Epithelial cell of prostate (primary cell): ENCODE data around the gene TCF7L2.
A peak's percentile ranks its signal among the peaks of the same experiment; 100 is the strongest.

Source experiments
- DNase-seq: peaks from one replicate; pipeline ENCODE4 v3.0.0-alpha.2; 2011; ENCODE audit warnings: low read depth, low spot score
- H3K27ac ChIP-seq: fragments of 450-650 bp; 2 replicates; pipeline ENCODE4 v1.5.1; 2017; ENCODE audit warnings: mild to moderate bottlenecking

TCF7L2 gene

GRCh38 chr10:112962343-112962742 lies 12.3 kb downstream of the TCF7L2 start:
- no peak overlapping the region for H3K27ac ChIP-seq
- no peak for DNase-seq

- no peak overlapping the region for H3K27ac ChIP-seq
- DNase-seq: no peak
Observed at GRCh38 chr10:112963835-112964234, 13.8 kb downstream of the TCF7L2 start.

GRCh38 chr10:112964482-112964881 lies 14.4 kb downstream of the TCF7L2 start:
- no peak for DNase-seq
- no peak overlapping the region for H3K27ac ChIP-seq

- DNase-seq: no peak
- no peak overlapping the region for H3K27ac ChIP-seq
Observed at GRCh38 chr10:112966194-112966855, 16.3 kb downstream of the TCF7L2 start.

- no peak overlapping the region for H3K27ac ChIP-seq
Observed at GRCh38 chr10:112967200-112967599, 17.2 kb downstream of the TCF7L2 start.

GRCh38 chr10:112969131-112969530 lies 19.1 kb downstream of the TCF7L2 start:
- DNase-seq: no peak

More at GRCh38 chr10:112967200-112967599, 17.2 kb downstream of the TCF7L2 start:
- no peak for DNase-seq

GRCh38 chr10:112969542-112969941 lies 19.5 kb downstream of the TCF7L2 start:
- no peak overlapping the region for H3K27ac ChIP-seq
- no peak for DNase-seq

More at GRCh38 chr10:112969131-112969530, 19.1 kb downstream of the TCF7L2 start:
- no peak overlapping the region for H3K27ac ChIP-seq

- H3K27ac ChIP-seq: no peak overlapping the region
- no peak for DNase-seq
Observed at GRCh38 chr10:112970021-112970420, 20.0 kb downstream of the TCF7L2 start.

GRCh38 chr10:112972606-112973005 lies 22.6 kb downstream of the TCF7L2 start:
- no peak overlapping the region for H3K27ac ChIP-seq
- no peak for DNase-seq

- no peak for DNase-seq
- no peak overlapping the region for H3K27ac ChIP-seq
Observed at GRCh38 chr10:112973046-112973445, 23.0 kb downstream of the TCF7L2 start.

- DNase-seq: no peak
Observed at GRCh38 chr10:112973805-112974204, 23.8 kb downstream of the TCF7L2 start.

GRCh38 chr10:112977426-112977898 lies 27.4 kb downstream of the TCF7L2 start:
- H3K27ac ChIP-seq: no peak overlapping the region

More at GRCh38 chr10:112973805-112974204, 23.8 kb downstream of the TCF7L2 start:
- H3K27ac ChIP-seq: no peak overlapping the region

GRCh38 chr10:112979927-112980326 lies 29.9 kb downstream of the TCF7L2 start:
- DNase-seq: no peak
- no peak overlapping the region for H3K27ac ChIP-seq

More at GRCh38 chr10:112977426-112977898, 27.4 kb downstream of the TCF7L2 start:
- DNase-seq: no peak

GRCh38 chr10:112980937-112981336 lies 30.9 kb downstream of the TCF7L2 start:
- DNase-seq: no peak
- no peak overlapping the region for H3K27ac ChIP-seq

- no peak overlapping the region for H3K27ac ChIP-seq
- DNase-seq: no peak
Observed at GRCh38 chr10:112981553-112981952, 31.5 kb downstream of the TCF7L2 start.

- no peak overlapping the region for H3K27ac ChIP-seq
Observed at GRCh38 chr10:112983444-112984056, 33.5 kb downstream of the TCF7L2 start.

GRCh38 chr10:112984756-112985155 lies 34.7 kb downstream of the TCF7L2 start:
- H3K27ac ChIP-seq: no peak overlapping the region
- no peak for DNase-seq

More at GRCh38 chr10:112983444-112984056, 33.5 kb downstream of the TCF7L2 start:
- DNase-seq: no peak

- DNase-seq: no peak
Observed at GRCh38 chr10:112985690-112986543, 35.9 kb downstream of the TCF7L2 start.

GRCh38 chr10:112986544-112987190 lies 36.6 kb downstream of the TCF7L2 start:
- DNase-seq: no peak
- no peak overlapping the region for H3K27ac ChIP-seq

More at GRCh38 chr10:112985690-112986543, 35.9 kb downstream of the TCF7L2 start:
- H3K27ac ChIP-seq: no peak overlapping the region

GRCh38 chr10:112988839-112989406 lies 38.9 kb downstream of the TCF7L2 start:
- peak overlapping the region; percentile 26 for H3K27ac ChIP-seq
- no peak for DNase-seq
